ENCODE measurements around the gene USP6NL.

The USP6NL gene

DNA sequence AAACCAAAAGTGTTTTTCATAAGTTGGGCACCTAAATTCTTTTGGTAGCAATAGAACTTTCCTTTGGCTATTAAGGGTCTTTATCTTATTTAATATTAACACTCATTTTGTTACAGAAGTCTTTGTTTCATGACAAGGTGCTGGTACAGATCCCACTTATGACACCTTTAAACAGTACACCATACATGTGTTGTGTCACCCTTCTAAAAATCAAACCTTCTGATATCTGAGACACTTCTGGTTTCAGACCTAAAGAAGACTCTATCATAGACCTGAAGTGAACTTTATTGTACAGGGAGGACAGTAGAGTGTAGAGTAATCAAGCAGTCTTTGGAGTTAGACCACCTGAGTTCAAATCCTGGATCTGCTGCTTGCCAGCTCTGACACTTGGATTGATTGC is 5.8 kb upstream of the USP6NL start:
- DNase-seq (ENCODE audit: low read depth) = no peak
- no peak overlapping the region for H3K4me3 ChIP-seq (ENCODE audit: low read length)
- TF ChIP-seq, protein P1, sequence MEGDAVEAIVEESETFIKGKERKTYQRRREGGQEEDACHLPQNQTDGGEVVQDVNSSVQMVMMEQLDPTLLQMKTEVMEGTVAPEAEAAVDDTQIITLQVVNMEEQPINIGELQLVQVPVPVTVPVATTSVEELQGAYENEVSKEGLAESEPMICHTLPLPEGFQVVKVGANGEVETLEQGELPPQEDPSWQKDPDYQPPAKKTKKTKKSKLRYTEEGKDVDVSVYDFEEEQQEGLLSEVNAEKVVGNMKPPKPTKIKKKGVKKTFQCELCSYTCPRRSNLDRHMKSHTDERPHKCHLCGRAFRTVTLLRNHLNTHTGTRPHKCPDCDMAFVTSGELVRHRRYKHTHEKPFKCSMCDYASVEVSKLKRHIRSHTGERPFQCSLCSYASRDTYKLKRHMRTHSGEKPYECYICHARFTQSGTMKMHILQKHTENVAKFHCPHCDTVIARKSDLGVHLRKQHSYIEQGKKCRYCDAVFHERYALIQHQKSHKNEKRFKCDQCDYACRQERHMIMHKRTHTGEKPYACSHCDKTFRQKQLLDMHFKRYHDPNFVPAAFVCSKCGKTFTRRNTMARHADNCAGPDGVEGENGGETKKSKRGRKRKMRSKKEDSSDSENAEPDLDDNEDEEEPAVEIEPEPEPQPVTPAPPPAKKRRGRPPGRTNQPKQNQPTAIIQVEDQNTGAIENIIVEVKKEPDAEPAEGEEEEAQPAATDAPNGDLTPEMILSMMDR (IDR thresholded peaks at IDR 0.05; ENCODE audit: insufficient read depth, low read depth, low read length, missing control alignments) = no peak

DNA sequence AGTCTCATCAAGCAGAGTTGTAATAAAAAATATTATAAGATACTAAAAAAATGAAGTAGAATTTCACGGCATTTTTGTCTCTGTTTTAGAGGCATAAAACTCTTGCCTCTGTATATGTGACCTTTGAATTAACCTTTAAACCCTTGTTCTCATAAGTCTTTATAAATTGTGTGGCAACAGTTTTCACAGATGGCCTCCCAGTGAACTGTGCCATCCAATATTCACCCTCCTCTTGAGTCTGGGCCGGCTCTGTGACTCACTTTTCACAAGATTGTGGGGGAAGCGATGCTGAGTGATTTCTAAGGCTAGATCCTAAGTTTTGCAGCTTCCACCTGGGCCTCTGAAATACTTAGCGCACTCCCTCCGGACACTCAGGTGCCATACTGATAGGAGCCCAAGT is 4.6 kb upstream of the USP6NL start:
- TF ChIP-seq, protein P1 (IDR thresholded peaks at IDR 0.05; ENCODE audit: insufficient read depth, low read depth, low read length, missing control alignments) = no peak
- no peak for DNase-seq (ENCODE audit: low read depth)
- no peak overlapping the region for H3K4me3 ChIP-seq (ENCODE audit: low read length)

DNA sequence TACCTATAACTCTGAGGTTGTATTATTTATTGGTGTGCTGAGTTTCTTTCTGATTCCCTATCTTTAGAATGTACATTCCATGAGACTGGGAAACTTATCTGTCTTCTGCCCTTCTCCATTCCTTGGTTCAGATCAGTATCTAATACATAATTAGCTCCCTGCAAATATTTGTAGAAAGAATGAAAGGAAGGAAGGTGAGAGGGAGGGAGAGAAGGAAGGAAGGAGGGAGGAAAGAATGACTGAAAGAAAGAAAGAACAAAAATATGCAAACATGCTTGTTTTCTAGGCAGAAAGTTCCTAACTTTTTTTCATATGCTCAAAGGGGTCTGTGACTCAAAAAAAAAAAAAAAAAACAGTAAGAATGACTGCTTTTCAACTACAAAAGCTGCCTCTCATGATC is 3.9 kb upstream of the USP6NL start:
- TF ChIP-seq, protein P1 (IDR thresholded peaks at IDR 0.05; ENCODE audit: insufficient read depth, low read depth, low read length, missing control alignments) = no peak
- DNase-seq (ENCODE audit: low read depth) = no peak
- no peak overlapping the region for H3K4me3 ChIP-seq (ENCODE audit: low read length)

DNA sequence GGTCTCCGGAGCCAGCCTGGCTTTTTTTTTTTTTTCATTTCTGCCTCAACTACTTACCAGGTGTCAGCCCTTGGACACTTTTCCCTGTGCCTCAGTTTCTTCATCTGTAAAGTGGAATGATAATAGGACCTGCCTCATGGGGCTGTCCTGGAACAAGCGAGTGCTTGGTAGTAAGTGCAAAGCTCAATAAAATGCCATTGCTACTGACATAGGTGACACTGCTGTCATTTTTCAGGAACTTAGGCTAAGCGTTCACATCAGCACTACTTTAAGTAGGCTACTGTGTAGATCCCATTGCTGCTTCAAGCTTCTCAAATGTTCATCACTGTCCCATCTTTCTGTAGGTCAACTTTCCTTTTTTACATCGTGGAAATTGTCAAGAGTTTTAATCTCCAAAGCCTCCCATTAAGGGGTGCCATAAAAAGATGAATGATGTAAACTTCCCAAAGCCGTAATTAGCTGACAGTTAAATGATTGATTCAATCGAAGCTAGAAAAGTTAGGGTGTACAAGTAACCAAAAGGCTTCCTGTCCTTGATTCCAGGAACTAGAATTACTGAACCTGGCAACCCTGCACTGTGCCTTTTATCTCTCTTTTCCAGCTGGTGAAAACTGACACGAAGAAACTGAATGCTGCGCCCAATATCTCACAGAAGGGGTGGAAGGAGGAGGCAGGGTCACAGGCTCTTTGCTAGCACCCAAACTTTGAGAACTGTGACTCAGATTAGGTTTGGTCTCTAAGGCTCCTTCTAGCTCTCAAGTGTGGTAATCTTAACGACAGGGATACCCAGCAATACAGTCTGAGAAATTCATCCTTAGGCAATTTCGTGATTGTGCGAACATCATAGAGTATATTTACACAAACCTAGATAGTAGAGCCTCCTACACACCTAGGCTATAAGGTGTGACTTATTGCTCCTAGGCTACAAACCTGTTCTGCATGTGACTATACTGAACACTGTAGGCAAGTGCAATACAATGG is 861 bp upstream of the USP6NL start:
- peak overlapping the region; percentile 70 for H3K4me3 ChIP-seq (ENCODE audit: low read length)
- TF ChIP-seq, protein P1 (IDR thresholded peaks at IDR 0.05; ENCODE audit: insufficient read depth, low read depth, low read length, missing control alignments) = no peak
- peak; percentile 82 for DNase-seq (ENCODE audit: low read depth)

DNA sequence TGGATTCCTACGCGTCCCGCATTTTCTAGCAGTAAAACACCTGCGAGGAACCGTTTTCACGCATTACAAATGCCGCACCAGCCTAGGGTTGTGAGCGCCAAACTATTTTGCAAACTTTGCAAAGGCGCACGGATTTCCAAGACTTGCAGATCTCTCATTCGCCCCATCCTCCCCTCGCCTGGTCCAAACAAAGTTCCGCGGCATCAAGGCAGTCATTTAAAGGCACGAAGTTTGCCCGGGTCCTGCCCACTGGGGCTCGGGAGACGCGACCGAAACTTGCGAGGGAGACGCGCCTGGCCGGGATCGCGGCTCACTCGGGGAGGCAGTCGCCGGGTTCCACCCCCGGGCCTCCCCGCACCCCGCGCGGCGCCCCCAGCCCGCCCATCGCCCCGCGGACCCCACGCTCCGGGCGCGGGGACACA is 613 bp downstream of the USP6NL start:
- DNase-seq (ENCODE audit: low read depth) = peak; percentile 50
- TF ChIP-seq, protein P1 (IDR thresholded peaks at IDR 0.05; ENCODE audit: insufficient read depth, low read depth, low read length, missing control alignments) = no peak
- peak overlapping the region; percentile 86 for H3K4me3 ChIP-seq (ENCODE audit: low read length)

DNA sequence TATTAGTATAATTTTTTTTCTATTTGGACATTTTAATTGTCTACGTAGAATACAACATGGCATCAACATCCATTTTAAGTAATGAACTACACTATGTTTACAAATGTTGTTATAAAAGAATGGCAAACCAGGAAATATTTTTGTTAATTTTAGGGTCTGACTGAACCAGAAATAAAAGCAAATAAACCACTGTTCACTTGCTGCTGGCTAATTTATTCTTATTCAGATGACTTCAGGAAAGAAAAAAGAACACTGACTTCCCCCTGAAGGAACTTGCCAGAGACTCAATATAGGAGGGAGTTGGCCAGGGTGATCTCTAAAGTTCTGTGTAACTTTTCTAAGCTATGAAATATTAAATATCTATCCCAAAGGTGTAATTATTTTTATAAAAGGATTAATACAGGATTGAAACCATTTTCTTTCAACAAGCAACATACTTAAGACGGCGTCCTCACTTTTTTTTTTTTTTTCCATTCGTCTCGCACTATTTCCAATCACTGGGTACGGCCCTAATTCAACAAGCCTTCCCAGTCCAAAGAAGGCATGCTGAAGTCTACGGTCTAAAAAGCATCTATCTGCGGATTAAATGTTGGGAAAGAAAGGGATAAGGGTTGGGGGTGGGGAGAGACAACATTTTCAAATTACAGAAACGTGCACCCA is 1.2 kb downstream of the USP6NL start:
- TF ChIP-seq, protein P1 (IDR thresholded peaks at IDR 0.05; ENCODE audit: insufficient read depth, low read depth, low read length, missing control alignments) = no peak
- H3K4me3 ChIP-seq (ENCODE audit: low read length) = peak overlapping the region; percentile 86
- no peak for DNase-seq (ENCODE audit: low read depth)

Data from epithelial cell of esophagus (primary cell).